DND-41 (cell line): Measurements from ENCODE around the gene ZNF142.

Source experiments
- ATAC-seq: fragments of 200-7000 bp; cut with Tn5 transposase; 3 replicates; pipeline ENCODE4 v1.9.1; 2021; ENCODE audit warnings: low read depth; ENCODE audit not compliant: insufficient read depth
- DNase-seq: peaks from one replicate; pipeline ENCODE4 v3.0.0-alpha.2; 2020
- H2AFZ ChIP-seq: 2 replicates; pipeline ENCODE4 v1.6.0; 2012; ENCODE audit warnings: low read depth, low read length
- H3K27ac ChIP-seq: 2 replicates; pipeline ENCODE4 v1.5.1; 2012; ENCODE audit warnings: low read length, inconsistent platforms
- H3K27me3 ChIP-seq: fragments of 200-600 bp; sonication (generic); 2 replicates; pipeline ENCODE4 v1.6.0; 2012; ENCODE audit warnings: low read length, mild to moderate bottlenecking, inconsistent platforms; ENCODE audit not compliant: insufficient read depth, poor library complexity
- H3K36me3 ChIP-seq: 2 replicates; pipeline ENCODE4 v1.5.1; 2012; ENCODE audit warnings: low read length, inconsistent platforms; ENCODE audit not compliant: insufficient read depth
- H3K4me1 ChIP-seq: 2 replicates; pipeline ENCODE4 v1.5.1; 2012; ENCODE audit warnings: mild to moderate bottlenecking, low read length; ENCODE audit not compliant: insufficient read depth
- H3K4me2 ChIP-seq: 2 replicates; pipeline ENCODE4 v1.6.0; 2012; ENCODE audit warnings: mild to moderate bottlenecking, moderate library complexity, low read length, inconsistent platforms; ENCODE audit not compliant: insufficient read depth
- H3K4me3 ChIP-seq, 2 experiments: fragments of 200-600 bp in 1 of 2; shearing (Covaris generic) in 1 of 2; 2 replicates each; pipeline ENCODE4 v1.5.1; 2012 to 2016; ENCODE audit warnings: inconsistent platforms in 2 of 2, low read length in 2 of 2, mild to moderate bottlenecking in 2 of 2, low read depth in 1 of 2, moderate library complexity in 1 of 2
- H3K79me2 ChIP-seq: 2 replicates; pipeline ENCODE4 v1.6.0; 2012; ENCODE audit warnings: low read length, inconsistent platforms; ENCODE audit not compliant: insufficient read depth
- H3K9ac ChIP-seq: 2 replicates; pipeline ENCODE4 v1.6.0; 2012; ENCODE audit warnings: low read depth, mild to moderate bottlenecking, inconsistent platforms, low read length, moderate library complexity
- H3K9me3 ChIP-seq: 2 replicates; pipeline ENCODE4 v1.5.1; 2012; ENCODE audit warnings: low read length, moderate library complexity, mild to moderate bottlenecking, inconsistent platforms; ENCODE audit not compliant: insufficient read depth, severe bottlenecking
- H4K20me1 ChIP-seq: 2 replicates; pipeline ENCODE4 v1.6.0; 2012; ENCODE audit warnings: low read length; ENCODE audit not compliant: insufficient read depth
- EZH2 ChIP-seq: IDR thresholded peaks from 3 replicates; pipeline ENCODE4 v1.6.1; 2012; ENCODE audit warnings: borderline replicate concordance, low read depth, mild to moderate bottlenecking, moderate library complexity, low read length, inconsistent platforms; ENCODE audit not compliant: severe bottlenecking
- TF ChIP-seq, protein P1 (sequence below): IDR thresholded peaks from 2 replicates; pipeline ENCODE4 v1.5.1; 2012; ENCODE audit warnings: borderline replicate concordance, low read length, moderate library complexity, mild to moderate bottlenecking; ENCODE audit not compliant: poor library complexity, severe bottlenecking; ENCODE audit errors: extremely low read depth

Gene ZNF142

DNA sequence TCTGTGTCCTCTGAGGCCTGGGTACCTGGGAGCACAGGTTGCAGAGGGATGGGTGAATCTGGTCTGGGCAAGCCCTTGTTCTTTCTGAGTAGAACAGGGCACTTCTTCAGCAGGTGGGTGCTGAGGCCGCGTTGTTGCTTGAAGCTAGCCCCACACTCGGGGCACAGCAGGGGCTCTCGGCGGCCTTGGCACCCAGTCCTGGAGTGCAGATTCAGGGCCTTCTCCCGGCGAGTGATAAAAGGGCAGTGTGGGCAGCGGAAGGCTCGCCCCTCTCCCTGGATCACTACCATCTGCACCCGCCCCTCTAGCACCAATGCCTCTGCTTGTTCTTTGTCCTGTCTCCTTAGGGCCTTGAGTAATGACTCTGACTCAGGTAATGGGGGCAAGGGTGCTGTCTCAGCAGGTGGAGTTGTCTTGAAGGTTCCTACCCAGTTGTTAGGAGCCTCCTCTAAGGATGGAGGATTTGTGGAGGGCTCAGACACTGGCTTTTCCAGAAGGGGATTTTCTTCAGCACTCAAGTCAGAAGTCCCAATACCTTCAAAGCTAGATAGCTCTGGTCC, 15.6 kb downstream of the ZNF142 start:
- H3K4me2 ChIP-seq = no peak overlapping the region
- no peaks in the 10 kb centered on the region for H3K27me3 ChIP-seq
- DNase-seq (no peak), ATAC-seq (no peak)
- H3K4me3 ChIP-seq = no peak overlapping the region
- H3K9ac ChIP-seq = no peak overlapping the region
- H3K9me3 ChIP-seq = no peaks in the 10 kb centered on the region
- no peak overlapping the region for H3K27ac ChIP-seq
- H3K36me3 ChIP-seq = peaks cover 82% of the 10 kb centered on the region
- peaks cover 18% of the 10 kb centered on the region for H4K20me1 ChIP-seq
- H3K79me2 ChIP-seq = peaks cover 5% of the 10 kb centered on the region
- no peak overlapping the region for H2AFZ ChIP-seq
- TF ChIP-seq, protein P1, sequence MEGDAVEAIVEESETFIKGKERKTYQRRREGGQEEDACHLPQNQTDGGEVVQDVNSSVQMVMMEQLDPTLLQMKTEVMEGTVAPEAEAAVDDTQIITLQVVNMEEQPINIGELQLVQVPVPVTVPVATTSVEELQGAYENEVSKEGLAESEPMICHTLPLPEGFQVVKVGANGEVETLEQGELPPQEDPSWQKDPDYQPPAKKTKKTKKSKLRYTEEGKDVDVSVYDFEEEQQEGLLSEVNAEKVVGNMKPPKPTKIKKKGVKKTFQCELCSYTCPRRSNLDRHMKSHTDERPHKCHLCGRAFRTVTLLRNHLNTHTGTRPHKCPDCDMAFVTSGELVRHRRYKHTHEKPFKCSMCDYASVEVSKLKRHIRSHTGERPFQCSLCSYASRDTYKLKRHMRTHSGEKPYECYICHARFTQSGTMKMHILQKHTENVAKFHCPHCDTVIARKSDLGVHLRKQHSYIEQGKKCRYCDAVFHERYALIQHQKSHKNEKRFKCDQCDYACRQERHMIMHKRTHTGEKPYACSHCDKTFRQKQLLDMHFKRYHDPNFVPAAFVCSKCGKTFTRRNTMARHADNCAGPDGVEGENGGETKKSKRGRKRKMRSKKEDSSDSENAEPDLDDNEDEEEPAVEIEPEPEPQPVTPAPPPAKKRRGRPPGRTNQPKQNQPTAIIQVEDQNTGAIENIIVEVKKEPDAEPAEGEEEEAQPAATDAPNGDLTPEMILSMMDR = no peak
- TF ChIP-seq EZH2 = no peak
- no peaks in the 10 kb centered on the region for H3K4me1 ChIP-seq

DNA sequence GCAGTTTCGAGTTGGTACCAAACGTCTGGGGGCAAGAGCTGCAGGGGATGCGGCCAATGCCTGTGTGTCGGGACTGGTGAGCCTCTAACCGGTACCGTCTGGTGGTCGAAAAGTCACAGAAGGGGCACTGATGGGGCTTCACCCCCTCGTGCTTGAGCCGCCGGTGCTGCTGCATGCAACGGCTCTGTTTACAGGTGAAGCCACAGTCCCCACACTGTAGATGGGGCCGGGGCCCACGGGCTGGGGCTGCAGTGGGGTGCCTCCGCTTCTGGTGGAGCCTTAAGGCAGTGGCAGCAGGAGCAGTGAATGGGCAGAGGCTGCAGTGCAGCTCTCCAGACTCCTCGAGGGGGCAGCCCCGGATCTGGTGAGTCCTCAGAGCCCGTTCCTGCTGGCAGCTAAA, 16.6 kb downstream of the ZNF142 start:
- no peak for ATAC-seq
- no peaks in the 10 kb centered on the region for H3K27me3 ChIP-seq
- no peaks in the 10 kb centered on the region for H3K9me3 ChIP-seq
- H3K4me2 ChIP-seq = no peak overlapping the region
- H3K79me2 ChIP-seq = peaks cover 3% of the 10 kb centered on the region; the same call in 1 of the 2 replicates
- H3K27ac ChIP-seq = no peak overlapping the region
- peaks cover 82% of the 10 kb centered on the region for H3K36me3 ChIP-seq
- H3K4me3 ChIP-seq = no peak overlapping the region
- H3K9ac ChIP-seq = no peak overlapping the region
- peaks cover 9% of the 10 kb centered on the region; the same call in 1 of the 2 replicates for H4K20me1 ChIP-seq
- H2AFZ ChIP-seq = no peak overlapping the region
- TF ChIP-seq, protein P1 = no peak
- no peak for TF ChIP-seq EZH2
- H3K4me1 ChIP-seq = no peaks in the 10 kb centered on the region
- no peak for DNase-seq

DNA sequence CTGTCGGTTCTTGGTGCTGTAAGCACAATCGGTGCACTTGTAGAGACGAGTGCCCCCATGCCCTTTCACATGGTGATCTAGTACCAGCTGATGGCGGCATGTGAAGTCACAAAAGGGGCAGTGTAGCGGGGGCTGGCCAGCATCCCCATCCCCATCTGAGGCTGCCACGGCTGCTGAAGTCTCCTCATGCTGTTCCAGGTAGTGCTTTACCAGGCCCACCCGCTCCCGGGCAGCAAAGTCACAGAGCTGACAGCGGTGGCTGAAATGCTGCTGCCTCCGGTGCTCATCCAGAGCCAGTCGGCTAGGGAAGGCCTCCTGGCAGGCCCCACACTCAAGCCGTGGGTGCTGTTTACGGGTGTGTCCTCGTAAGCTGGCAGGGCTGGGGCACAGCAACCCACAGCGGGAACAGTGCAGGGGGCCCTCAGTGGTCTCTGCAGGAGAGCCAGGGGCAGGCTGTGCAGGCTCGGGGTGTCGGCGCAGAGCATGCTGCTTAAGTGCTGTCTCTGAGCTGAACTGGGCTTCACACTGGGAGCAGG, 17.2 kb downstream of the ZNF142 start:
- TF ChIP-seq, protein P1 = no peak
- TF ChIP-seq EZH2 = no peak
- H3K9ac ChIP-seq = no peak overlapping the region
- H3K79me2 ChIP-seq = no peaks in the 10 kb centered on the region
- H3K9me3 ChIP-seq = no peaks in the 10 kb centered on the region
- no peak overlapping the region for H3K4me3 ChIP-seq
- H3K4me1 ChIP-seq = no peaks in the 10 kb centered on the region
- H3K27me3 ChIP-seq = no peaks in the 10 kb centered on the region
- no peak overlapping the region for H3K27ac ChIP-seq
- no peak for ATAC-seq
- H3K4me2 ChIP-seq = no peak overlapping the region
- peaks cover 83% of the 10 kb centered on the region for H3K36me3 ChIP-seq
- H4K20me1 ChIP-seq = peaks cover 9% of the 10 kb centered on the region; the same call in 1 of the 2 replicates
- DNase-seq = no peak
- H2AFZ ChIP-seq = no peak overlapping the region
